Stimulated activated CD8-positive, alpha-beta memory T cell treated with anti-CD3 and anti-CD28 coated beads, Interleukin-15, amount 100 ng/mL, for 4 hours (primary cell): ENCODE data around the gene PXDN.
"Not testable (repeated sequence)": the region's sequence is repeated elsewhere in the genome, so short reads cannot be mapped to it uniquely, and the experiment has no call there.

Source experiments
- DNase-seq, 2 donors: peaks; one replicate each; pipeline ENCODE4 v3.0.0-alpha.2; 2020; ENCODE audit warnings: low read depth in 2 of 2

Gene PXDN

GRCh38 chr2:1702186-1702565 lies 42.1 kb downstream of the PXDN start:
- no peak for DNase-seq

DNA sequence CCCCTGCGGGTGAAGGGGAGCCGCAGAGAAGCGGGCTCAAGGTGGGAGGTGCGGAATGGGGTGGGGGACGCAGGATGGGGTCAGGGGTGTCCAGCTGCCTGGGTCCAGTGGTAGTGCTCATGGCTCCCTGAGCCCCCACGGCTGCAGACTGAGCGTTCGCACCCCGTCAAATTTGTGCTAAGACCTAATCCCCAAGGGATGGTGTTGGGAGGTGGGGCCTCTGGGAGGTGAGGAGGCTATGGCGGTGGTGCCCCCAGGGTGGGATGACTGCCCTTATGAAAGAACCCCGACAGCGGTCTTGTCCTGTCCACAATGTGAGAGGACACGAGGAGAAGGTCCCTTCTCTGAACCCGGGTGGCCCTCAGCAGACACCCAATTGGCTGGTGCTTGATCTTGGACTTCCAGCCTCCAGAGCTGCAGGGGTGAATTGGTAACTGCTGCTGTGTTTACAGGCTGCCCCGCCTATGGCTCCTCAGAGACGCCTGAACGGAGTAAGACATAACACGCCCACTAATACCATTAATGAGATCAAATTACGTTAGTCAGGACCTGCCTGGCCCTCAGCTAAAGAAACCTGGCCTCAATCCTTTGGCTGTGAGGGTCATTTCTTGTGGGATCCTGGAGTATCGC lies 42.6 kb downstream of the PXDN start:
- no peak for DNase-seq

GRCh38 chr2:1701020-1701419 lies 43.3 kb downstream of the PXDN start:
- no peak for DNase-seq

GRCh38 chr2:1700427-1700826 lies 43.9 kb downstream of the PXDN start:
- not testable (repeated sequence) for DNase-seq

- DNase-seq: no peak
Measured at GRCh38 chr2:1698188-1698945, 45.9 kb downstream of the PXDN start.

DNA sequence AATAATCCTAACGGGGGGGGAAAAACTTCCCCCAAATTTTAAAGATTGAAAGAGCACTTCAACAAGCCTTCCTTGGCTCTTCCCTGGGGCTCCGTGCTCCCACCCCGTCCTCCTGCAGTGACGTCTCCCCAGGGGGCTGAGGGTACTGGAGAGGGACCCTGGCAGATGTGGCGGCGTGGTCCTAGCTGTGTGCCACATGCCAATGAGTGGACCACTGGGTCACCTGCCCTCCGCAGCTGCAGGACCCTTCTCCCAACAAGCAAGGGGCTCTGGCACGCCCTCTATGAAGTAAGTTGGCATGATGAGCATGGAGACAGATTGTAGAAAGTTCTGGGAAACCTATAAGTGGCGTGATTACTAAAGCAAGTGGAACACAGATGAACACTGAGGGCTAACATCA lies 46.7 kb downstream of the PXDN start:
- no peak for DNase-seq

DNA sequence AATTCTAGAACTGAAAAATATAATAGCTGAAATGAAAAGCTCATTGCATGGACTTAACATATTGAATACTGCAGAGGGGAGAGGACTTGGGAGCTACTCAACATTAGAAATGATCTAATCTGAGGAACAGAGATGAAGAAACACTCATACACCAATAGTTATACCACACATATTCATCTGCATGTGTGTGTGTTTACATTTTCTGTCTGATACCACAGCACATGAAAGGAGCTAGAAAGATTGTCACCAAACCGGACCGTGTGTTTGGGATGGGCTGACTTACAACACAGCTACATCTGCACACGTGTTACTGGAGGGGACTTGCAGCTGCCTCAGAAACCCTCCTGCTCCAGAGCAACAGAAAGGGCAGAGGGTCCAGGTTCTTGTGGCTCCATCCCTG lies 47.8 kb downstream of the PXDN start:
- no peak for DNase-seq

DNA sequence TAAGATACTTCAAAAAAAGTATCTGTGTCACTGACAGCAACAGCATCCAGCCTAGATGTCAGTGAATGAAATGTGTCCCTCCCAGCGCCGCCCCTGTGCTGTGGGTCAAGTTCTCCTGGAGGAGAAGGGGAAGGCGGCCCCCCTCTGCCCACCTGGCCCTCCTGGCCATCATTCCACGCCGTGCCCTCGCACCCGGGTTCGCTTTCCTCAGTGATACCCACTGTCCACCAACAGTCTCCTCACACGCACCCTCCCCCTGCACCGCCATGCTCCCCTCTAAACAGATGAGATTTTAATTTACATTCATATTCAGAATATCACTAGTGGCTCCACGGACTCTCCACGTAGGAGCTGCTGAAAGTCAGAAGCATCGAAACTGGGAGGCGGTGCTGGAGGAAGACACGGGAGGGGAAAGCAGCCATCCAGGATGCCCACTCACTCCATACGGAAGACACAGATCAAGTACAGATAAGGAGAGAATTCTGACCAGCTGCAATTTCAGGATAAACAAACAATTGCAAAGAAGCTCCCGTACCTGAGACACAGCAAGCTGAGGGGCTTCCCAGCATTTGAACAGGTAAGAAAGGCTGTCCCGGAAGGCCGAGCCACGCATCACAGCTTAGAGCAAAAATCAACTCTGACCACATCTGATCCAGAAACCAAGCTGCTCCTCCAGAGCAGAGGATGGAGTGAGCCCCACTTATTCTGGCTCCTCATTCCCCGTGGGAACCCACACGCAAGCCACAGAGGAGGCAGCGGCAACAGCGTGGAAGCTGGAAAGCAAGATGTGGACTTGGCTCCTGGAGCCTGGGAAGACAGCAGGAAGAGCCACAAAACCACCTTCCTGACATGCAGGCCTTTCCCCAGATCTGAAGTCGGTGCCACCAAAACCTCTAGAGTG lies 49.7 kb downstream of the PXDN start:
- DNase-seq: no peak

DNA sequence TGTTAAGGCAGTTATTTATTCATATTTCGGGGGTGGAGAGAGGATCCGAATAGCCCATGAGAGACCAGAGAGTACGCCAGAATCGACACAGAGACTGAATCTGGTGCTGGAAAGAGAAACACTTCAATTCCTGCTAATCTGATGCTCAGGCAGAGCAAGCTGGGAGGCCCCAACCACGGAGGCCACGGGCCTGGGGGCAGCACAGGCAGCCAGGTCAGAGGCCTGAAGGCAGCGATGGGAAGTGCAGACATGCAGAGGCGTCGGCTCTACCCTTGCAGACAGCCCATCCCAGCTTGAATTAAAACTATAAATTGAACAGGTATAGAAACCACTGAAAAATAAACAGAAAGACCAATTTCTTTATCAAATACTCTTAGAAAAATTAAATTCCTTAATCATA lies 50.6 kb downstream of the PXDN start:
- DNase-seq: no peak

GRCh38 chr2:1692342-1692741 lies 52.0 kb downstream of the PXDN start:
- no peak for DNase-seq

DNA sequence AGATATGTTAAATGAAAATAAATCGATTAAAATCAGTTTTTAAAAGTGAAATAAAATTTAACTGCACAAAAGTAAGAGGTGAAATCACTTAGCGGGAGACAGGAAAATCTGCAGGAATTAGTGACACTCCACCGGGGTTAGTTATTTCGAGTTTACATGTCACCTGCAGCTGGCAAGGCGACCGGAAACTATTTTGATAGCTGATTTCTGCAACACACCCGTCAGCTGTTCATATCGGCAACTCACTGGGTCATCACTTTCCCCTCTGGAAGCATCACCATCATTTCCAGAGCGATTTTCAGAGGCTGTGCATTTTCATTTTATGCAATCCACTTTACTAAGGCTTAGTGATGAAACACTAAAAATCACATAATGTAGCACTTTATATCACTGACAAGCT lies 52.9 kb downstream of the PXDN start:
- no peak for DNase-seq

DNA sequence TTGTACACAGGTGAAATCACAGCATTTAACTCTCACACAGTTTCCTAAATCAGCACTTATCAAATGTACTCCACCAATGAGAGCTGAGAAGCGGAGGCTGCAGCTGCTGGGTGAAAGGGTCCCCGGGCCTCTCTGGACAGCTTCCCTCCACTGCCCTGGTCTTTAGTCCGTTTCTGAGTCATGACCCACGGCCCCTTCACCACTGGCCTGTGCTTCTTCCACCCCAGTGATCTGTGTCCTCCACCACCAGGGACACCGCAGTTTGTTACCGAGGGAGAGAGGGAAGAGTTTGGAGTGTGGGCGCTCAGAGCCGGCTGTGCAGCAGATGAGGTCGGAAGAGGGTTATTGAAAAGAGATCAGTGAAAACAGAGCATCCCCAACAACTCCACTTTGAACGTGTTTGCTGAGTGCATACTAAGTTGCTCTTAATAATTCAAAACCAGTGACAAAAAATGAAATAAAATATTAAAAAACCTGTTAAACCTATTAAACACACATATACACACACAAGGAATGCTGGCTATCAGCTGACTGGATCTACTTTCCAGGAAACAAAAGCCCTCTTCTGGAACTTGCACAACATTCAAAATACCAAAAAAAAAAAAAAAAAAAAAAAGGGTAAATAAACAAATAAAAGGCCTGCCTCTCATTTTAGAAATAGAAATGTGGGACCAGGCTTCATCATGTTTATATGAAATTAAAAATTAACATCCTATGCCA lies 54.1 kb downstream of the PXDN start:
- no peak for DNase-seq

DNA sequence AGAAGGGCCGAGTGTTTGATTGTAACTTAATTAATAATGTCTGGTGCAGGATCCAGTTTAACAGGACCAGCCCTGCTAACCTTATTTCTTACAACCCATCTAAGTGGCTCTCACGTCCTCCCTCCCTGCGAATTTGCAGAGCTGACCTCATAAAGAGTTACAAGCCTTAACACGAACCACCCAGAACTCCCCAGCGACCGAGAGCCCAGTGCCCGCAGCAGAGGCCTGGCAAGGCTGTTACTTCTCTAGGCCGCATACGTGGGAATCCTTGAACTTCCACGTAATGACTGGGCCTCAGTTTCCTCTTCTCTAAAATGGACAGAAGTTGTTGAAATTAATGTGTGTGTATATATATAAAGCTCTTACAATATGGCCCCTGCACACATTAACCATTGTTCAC lies 55.5 kb downstream of the PXDN start:
- DNase-seq: no peak

DNA sequence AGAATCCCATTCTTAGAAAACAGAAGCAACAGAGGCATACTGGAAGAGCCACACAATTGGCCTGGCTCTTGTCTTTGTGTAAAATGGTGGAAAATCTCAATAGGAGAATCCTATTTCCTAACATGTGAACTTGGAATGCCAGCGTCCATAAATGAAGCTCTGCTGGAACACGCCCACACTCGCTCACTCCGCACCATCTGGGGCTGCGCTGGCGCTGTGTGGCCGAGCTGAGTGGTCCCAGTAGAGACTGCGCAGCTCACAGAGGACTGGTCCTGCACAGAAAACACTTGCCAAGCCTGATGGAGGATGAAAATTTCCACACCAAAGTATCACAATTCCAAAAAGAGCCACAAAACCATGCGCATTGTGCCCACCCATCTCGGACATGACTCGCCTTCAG lies 56.2 kb downstream of the PXDN start:
- no peak for DNase-seq

- no peak for DNase-seq
Measured at GRCh38 chr2:1687254-1687653, 57.1 kb downstream of the PXDN start.

- no peak for DNase-seq
Measured at GRCh38 chr2:1686784-1687105, 57.6 kb downstream of the PXDN start.

GRCh38 chr2:1685957-1686783 lies 58.1 kb downstream of the PXDN start:
- no peak for DNase-seq

DNA sequence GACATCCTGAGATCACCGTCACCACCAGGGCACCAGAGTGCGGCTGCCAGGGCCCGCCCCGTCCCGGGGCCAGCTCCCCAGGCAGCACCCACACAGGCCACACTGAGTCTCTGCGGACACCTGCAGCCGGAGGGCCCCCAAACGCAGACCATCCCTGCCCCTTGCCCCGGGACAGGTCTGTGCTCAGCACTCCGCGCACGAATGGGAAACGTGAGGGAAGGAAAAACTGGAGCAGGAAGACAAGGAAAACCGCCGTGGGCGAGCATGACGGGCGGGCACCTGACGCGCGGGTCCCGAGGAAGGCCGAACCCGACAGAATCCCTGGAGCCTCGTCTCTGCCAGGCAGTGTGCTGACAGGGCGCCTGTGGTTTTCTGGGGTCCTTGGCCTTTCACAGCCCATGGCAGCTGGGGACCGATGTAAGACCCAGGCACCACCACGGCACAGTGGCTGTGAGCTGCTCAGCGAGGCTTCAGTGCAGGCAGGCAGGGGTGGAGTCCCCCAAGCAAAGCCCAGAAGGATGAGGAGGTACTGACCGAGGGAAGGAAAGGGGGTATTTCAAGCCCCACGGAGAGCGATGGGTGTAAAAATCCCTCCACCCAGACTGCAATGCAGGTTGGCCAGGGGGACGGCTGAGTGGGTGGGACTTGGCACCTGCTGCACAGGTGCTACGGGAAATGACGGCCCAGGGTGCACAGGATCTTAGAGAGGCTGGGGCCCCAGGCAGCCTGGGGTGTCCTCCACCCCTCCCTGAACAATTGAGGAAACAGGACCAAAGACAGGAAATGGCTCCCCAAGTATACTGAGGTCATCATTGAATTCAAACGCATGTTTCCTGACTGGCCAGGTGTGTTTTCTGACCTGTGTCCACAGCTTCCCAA lies 59.0 kb downstream of the PXDN start:
- no peak for DNase-seq

DNA sequence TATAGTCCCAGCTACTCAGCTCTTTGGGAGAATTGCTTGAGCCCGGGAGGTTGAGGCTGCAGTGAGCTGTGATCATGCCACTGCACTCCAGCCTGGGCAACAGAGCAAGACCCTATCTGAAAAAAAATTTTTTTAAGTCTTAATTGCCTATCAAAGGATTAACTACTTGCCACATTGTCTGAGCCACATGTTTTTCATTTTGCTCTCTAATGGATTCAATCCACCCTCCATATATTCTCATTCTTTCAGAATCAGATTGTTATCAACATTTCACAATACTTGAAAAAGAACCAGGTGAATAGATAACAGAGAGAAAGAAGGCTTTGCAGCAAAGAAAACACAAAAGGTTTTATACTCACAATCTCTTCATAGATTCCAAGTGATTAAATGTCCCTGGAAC lies 61.0 kb downstream of the PXDN start:
- DNase-seq: no peak

DNA sequence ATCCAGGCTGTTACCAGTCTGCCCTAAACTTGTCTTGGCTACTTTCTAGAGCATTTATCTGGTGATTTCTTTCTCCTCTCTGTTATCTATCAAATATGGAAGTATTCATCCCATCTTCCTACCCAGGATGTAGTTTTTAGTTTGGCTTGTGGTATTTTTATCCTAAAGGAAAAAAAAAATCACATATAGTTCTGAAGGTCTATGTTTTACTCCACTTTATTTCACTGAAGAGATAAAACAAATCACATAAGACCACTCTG lies 62.2 kb downstream of the PXDN start:
- no peak for DNase-seq
